Neural cell (in vitro differentiated cells): ENCODE data around the gene ENAH.

Source experiments
- CTCF ChIP-seq: fragments of 450-650 bp; IDR thresholded peaks from 2 replicates; pipeline ENCODE4 v1.5.1; 2014; ENCODE audit warnings: antibody characterized with exemption, mild to moderate bottlenecking, moderate library complexity; ENCODE audit not compliant: poor library complexity, severe bottlenecking
- EP300 ChIP-seq: fragments of 450-650 bp; conservative IDR thresholded peaks from 2 replicates; pipeline ENCODE4 v1.6.1; 2014; ENCODE audit warnings: antibody characterized with exemption, mild to moderate bottlenecking, moderate library complexity; ENCODE audit not compliant: poor library complexity, severe bottlenecking
- EZH2 ChIP-seq: fragments of 200-600, 300-800 bp; shearing (Covaris generic), sonication (generic); IDR thresholded peaks from 2 replicates; pipeline ENCODE4 v1.6.1; 2014; ENCODE audit warnings: antibody characterized with exemption, low read length, borderline replicate concordance, mild to moderate bottlenecking; ENCODE audit not compliant: insufficient read depth, poor library complexity, severe bottlenecking
- REST ChIP-seq: IDR thresholded peaks from 2 replicates; pipeline ENCODE4 v1.6.1; 2012; ENCODE audit warnings: borderline replicate concordance
- SMC3 ChIP-seq: fragments of 450-650 bp; conservative IDR thresholded peaks from 2 replicates; pipeline ENCODE4 v1.6.1; 2014; ENCODE audit warnings: antibody characterized with exemption, mild to moderate bottlenecking, moderate library complexity; ENCODE audit not compliant: poor library complexity
- TAF1 ChIP-seq: IDR thresholded peaks from 2 replicates; pipeline ENCODE4 v1.6.1; 2012; ENCODE audit warnings: low read depth

GRCh38 chr1:225644666-225645065, 8.3 kb downstream of the ENAH start:
- no peak for TF ChIP-seq REST
- TF ChIP-seq CTCF = no peak
- no peak for TF ChIP-seq SMC3
- TF ChIP-seq EZH2 = no peak
- TF ChIP-seq TAF1 = no peak
- no peak for TF ChIP-seq EP300
